GM19193 (cell line): ENCODE data around the gene PRDM1.

ENCODE experiments used
- POLR2A ChIP-seq: IDR thresholded peaks from 4 replicates; pipeline ENCODE4 v1.6.1; 2011; ENCODE audit not compliant: insufficient read depth, insufficient read length; ENCODE audit errors: extremely low read depth

The PRDM1 gene

GRCh38 chr6:106128981-106129781, 43.0 kb downstream of the PRDM1 start:
- TF ChIP-seq POLR2A: no peak

- no peak for TF ChIP-seq POLR2A
Measured at GRCh38 chr6:106132153-106132698, 46.1 kb downstream of the PRDM1 start.

DNA sequence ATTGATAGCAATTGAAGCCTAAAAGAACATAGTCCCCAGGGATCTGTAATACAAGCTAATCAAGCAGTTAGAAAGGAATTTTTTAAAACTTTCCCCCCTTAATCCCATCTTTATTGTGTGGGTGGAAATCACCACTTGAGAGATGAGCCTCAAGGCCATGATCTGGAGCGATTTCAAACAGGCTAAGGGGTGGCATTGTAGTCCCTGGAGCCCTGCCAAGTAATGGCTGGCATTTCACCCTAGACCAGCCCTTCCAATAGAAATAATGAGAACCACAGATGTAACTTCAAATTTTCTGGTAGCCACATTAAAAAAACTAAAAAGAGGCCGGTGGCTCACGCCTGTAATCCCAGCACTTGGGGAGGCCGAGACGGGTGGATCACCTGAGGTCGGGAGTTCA, 46.9 kb downstream of the PRDM1 start:
- TF ChIP-seq POLR2A: no peak

GRCh38 chr6:106134087-106134770, 48.1 kb downstream of the PRDM1 start:
- TF ChIP-seq POLR2A: no peak

DNA sequence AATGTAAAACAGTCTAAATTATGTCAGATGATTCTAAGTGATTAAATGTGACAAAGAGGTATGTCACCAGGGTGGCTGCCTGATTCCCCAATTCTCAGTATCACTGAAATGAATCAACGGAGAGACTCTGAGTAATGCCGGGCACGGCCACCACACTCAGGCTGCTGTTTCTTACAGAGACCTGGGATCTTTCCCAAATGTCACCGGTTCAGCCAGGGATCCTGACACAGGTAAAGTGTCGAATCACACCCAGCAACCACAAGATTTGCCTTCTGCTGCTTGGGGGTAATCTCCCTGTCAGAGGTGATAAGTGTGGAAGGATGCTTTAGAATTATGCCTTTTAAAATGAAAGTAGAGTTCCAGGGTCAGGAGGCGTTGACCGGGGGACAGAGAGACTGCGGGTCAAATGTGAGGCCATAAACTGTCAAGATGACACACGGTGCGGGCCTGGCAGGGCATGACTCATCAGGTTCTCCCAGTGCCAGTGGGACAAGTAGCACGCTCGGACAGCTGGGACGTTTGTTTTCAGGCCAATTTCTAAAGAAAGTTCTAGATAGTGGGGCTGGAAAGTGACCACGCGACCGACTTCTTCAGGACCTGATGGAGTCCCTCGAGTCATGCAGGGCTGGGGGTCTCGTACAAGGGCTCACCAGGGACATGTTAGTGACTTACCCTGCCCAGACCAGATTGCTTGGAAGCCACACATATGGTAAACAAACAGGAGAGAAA, 48.9 kb downstream of the PRDM1 start:
- TF ChIP-seq POLR2A: no peak

- TF ChIP-seq POLR2A: no peak
Measured at GRCh38 chr6:106135911-106136571, 49.9 kb downstream of the PRDM1 start.

DNA sequence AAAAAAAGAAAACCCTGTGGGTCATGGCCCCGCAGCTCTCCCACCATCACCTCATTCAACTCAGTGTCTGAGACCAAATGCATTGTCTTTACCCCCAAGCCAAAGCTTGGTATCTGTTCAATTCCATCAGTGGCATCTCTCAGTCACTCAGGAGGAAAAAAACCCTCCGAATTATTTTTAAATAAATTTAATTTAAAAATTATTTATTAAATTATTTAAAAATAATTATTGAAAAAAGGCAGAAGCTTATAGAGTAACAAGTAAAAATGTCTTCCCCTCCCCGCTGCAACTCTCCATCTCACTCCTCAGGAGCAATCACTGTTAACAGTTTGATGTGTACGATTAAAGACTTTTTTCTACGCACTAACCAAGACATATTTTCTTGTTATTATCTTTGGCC, 50.7 kb downstream of the PRDM1 start:
- TF ChIP-seq POLR2A: no peak

- TF ChIP-seq POLR2A: no peak
Measured at GRCh38 chr6:106138151-106138550, 52.0 kb downstream of the PRDM1 start.

GRCh38 chr6:106141441-106142237, 55.5 kb downstream of the PRDM1 start:
- peak; percentile 39 for TF ChIP-seq POLR2A

- no peak for TF ChIP-seq POLR2A
Measured at GRCh38 chr6:106142876-106143431, 56.8 kb downstream of the PRDM1 start.

DNA sequence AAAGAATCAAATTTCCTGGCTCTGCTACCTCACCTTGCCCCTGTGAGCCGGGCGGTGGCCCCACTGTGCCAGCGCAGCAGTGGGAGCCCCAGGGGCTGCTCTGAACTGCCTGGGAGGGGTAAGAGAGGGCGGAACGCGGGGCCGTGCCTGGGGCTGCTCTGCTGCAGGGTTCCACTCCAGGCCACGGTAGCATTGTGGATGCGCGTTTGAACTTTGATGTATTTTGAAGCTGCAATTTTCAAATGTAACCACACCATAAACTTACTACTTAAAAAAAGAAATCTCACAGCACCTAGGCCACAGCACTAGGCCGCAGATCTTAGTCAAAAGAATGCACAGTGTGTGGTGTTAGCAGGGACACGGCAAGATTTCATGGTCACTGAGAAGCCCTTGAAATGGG, 57.5 kb downstream of the PRDM1 start:
- TF ChIP-seq POLR2A: no peak

- TF ChIP-seq POLR2A: no peak
Measured at GRCh38 chr6:106145144-106145543, 59.0 kb downstream of the PRDM1 start.

- peak; percentile 19 for TF ChIP-seq POLR2A
Measured at GRCh38 chr6:106145741-106146227, 59.6 kb downstream of the PRDM1 start.
